ENCODE data around the gene GART. TPM values are rescaled to one million over a fixed set of nuclear protein-coding genes. Genes with fewer than 3 reads are reported as not detected.

Gene GART
- polyA plus RNA-seq, 2 of the 4 experiments (the other 2 are of a cell fraction) = 42.3 to 70.2 TPM

DNA sequence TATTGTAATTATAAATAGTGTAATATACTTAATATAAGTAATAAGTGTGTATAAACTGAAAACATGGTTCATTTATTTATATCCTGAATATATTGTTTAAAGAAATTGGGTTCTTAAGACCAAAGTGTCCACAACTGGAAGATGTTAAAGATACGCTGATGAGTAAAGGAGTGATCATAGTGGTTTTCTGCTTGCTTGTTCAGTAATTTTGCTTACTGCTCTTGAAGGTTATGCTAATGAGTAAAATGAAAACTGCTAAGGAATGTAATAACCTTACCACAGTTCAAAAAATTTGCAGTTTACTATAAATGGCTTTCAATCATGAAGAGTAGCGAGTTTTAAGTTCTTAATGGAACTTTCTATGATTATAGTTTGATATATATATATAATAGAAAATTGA lies 24.6 kb upstream of the GART start:
- no peak overlapping the region for H3K4me2 ChIP-seq
- 93% methylated on average over 2 of the region's 2 CpGs for WGBS (ENCODE audit: missing lambda C conversion rate)
- ChIA-PET CTCF (interaction anchor here (1.2 kb wide), 1 partner anchor 39 kb away, joined by 3 read pairs; no protein-coding TSS in a partner anchor), POLR2A (no interaction called here)
- H3K4me3 ChIP-seq = no peak overlapping the region
- ATAC-seq = no peak
- H3K27ac ChIP-seq = no peak overlapping the region
- no peak for DNase-seq (ENCODE audit: low read depth in 1 of 2, low spot score in 1 of 2)
- no peaks in the 10 kb centered on the region for H3K9me3 ChIP-seq
- TF ChIP-seq CBX2 (IDR thresholded peaks at IDR 0.05; ENCODE audit: borderline replicate concordance, low read depth) = no peak
- no peak for TF ChIP-seq RNF2 (IDR thresholded peaks at IDR 0.05; ENCODE audit: borderline replicate concordance, low read depth)
- no peak for TF ChIP-seq RFX5 (IDR thresholded peaks at IDR 0.05)
- TF ChIP-seq HEYL (CRISPR knock-in tag; IDR thresholded peaks at IDR 0.05) = no peak
- TF ChIP-seq NPAS2 (CRISPR knock-in tag; IDR thresholded peaks at IDR 0.05; ENCODE audit: borderline replicate concordance) = no peak
- TF ChIP-seq, protein P1, sequence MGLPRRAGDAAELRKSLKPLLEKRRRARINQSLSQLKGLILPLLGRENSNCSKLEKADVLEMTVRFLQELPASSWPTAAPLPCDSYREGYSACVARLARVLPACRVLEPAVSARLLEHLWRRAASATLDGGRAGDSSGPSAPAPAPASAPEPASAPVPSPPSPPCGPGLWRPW (IDR thresholded peaks at IDR 0.05) = no peak
- no peak for TF ChIP-seq GATA3 (IDR thresholded peaks at IDR 0.05; ENCODE audit: borderline replicate concordance)
- no peak for TF ChIP-seq KDM1A (IDR thresholded peaks at IDR 0.05; ENCODE audit: low read depth)
- no peak for TF ChIP-seq JUN (IDR thresholded peaks at IDR 0.05)
- TF ChIP-seq TP53 (CRISPR knock-in tag; IDR thresholded peaks at IDR 0.05) = no peak
- no peaks in the 10 kb centered on the region for H3K4me1 ChIP-seq
- FAIRE-seq = no peak

GRCh38 chr21:33562389-33562788 lies 20.5 kb upstream of the GART start:
- 96% methylated on average over 2 of the region's 2 CpGs for WGBS (ENCODE audit: missing lambda C conversion rate)
- FAIRE-seq (no peak), DNase-seq (ENCODE audit: low read depth in 1 of 2, low spot score in 1 of 2) (no peak), ATAC-seq (no peak)
- CTCF ChIA-PET = interaction anchor here (1.1 kb wide), 1 partner anchor 11 kb away, joined by 3 read pairs; no protein-coding TSS in a partner anchor
- Histone ChIP-seq H3K9me3 (no peaks in the 10 kb centered on the region), H3K4me1 (no peaks in the 10 kb centered on the region), H3K4me2 (no peak overlapping the region), H3K27ac (no peak overlapping the region), H3K4me3 (no peak overlapping the region)
- POLR2A ChIA-PET = no interaction called here
- TF ChIP-seq, protein P2, sequence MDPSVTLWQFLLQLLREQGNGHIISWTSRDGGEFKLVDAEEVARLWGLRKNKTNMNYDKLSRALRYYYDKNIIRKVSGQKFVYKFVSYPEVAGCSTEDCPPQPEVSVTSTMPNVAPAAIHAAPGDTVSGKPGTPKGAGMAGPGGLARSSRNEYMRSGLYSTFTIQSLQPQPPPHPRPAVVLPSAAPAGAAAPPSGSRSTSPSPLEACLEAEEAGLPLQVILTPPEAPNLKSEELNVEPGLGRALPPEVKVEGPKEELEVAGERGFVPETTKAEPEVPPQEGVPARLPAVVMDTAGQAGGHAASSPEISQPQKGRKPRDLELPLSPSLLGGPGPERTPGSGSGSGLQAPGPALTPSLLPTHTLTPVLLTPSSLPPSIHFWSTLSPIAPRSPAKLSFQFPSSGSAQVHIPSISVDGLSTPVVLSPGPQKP (IDR thresholded peaks at IDR 0.05; ENCODE audit: low read depth, low read length) = no peak
- TF ChIP-seq RFX5 (IDR thresholded peaks at IDR 0.05) (no peak), NPAS2 (CRISPR knock-in tag; IDR thresholded peaks at IDR 0.05; ENCODE audit: borderline replicate concordance) (no peak), HOXA7 (CRISPR knock-in tag; IDR thresholded peaks at IDR 0.05) (no peak), POLR2AphosphoS2 (conservative IDR thresholded peaks at IDR 0.05; ENCODE audit: low read length) (no peak), MAFK (IDR thresholded peaks at IDR 0.05; ENCODE audit: partially characterized antibody) (no peak)

DNA sequence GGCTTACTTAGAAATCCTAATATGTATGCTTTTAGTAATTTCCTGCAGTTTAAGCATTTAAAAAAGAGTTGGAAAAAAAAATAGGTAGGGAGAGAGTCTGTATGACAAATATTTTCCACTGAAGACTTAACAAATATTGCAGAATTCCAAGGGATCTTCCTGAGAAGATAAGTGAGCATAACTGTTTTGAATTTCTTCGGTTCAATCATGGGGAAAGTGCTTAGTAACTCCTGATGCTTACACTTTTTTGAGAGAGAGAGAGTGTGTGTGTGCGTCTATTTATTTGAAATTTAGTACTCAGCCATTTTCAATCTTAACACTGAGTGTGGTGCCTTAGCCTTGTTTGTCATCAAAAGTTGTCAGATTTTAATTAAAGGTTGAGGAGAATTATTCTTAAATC lies 19.5 kb upstream of the GART start:
- Histone ChIP-seq H3K4me1 (no peaks in the 10 kb centered on the region), H3K27ac (no peak overlapping the region), H3K4me3 (no peak overlapping the region), H3K9me3 (no peaks in the 10 kb centered on the region), H3K4me2 (no peak overlapping the region)
- no peak for ATAC-seq
- 88% methylated on average over 2 of the region's 2 CpGs for WGBS (ENCODE audit: missing lambda C conversion rate)
- no peak for FAIRE-seq
- DNase-seq (ENCODE audit: low read depth in 1 of 2, low spot score in 1 of 2) = no peak
- POLR2A ChIA-PET = no interaction called here
- TF ChIP-seq CHD2 (IDR thresholded peaks at IDR 0.05; ENCODE audit: low read length, partially characterized antibody) = no peak
- TF ChIP-seq, protein P3, sequence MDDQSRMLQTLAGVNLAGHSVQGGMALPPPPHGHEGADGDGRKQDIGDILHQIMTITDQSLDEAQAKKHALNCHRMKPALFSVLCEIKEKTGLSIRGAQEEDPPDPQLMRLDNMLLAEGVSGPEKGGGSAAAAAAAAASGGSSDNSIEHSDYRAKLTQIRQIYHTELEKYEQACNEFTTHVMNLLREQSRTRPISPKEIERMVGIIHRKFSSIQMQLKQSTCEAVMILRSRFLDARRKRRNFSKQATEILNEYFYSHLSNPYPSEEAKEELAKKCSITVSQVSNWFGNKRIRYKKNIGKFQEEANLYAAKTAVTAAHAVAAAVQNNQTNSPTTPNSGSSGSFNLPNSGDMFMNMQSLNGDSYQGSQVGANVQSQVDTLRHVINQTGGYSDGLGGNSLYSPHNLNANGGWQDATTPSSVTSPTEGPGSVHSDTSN (IDR thresholded peaks at IDR 0.05) = no peak
- CTCF ChIA-PET = interaction anchor here (1.1 kb wide), 1 partner anchor 12 kb away, joined by 3 read pairs; no protein-coding TSS in a partner anchor

- Histone ChIP-seq H3K4me1 (no peaks in the 10 kb centered on the region), H3K9me3 (no peaks in the 10 kb centered on the region), H3K4me2 (no peak overlapping the region), H3K4me3 (no peak overlapping the region), H3K27ac (no peak overlapping the region)
- TF ChIP-seq SREBF2 (IDR thresholded peaks at IDR 0.05) (no peak), CBX8 (IDR thresholded peaks at IDR 0.05) (no peak), ESRRA (IDR thresholded peaks at IDR 0.05; ENCODE audit: borderline replicate concordance, low read length) (no peak), KDM5A (IDR thresholded peaks at IDR 0.05) (no peak), JUNB (IDR thresholded peaks at IDR 0.05) (no peak), E2F6 (IDR thresholded peaks at IDR 0.05; ENCODE audit: borderline replicate concordance, low read depth) (no peak), HOXA7 (CRISPR knock-in tag; IDR thresholded peaks at IDR 0.05) (no peak), RNF2 (IDR thresholded peaks at IDR 0.05; ENCODE audit: borderline replicate concordance, low read depth) (no peak), TP53 (CRISPR knock-in tag; IDR thresholded peaks at IDR 0.05) (no peak), RARB (CRISPR knock-in tag; IDR thresholded peaks at IDR 0.05) (no peak), NPAS2 (CRISPR knock-in tag; IDR thresholded peaks at IDR 0.05; ENCODE audit: borderline replicate concordance) (no peak), KDM1A (IDR thresholded peaks at IDR 0.05; ENCODE audit: low read depth) (no peak), ZNF302 (CRISPR knock-in tag; IDR thresholded peaks at IDR 0.05) (no peak), EHF (CRISPR knock-in tag; IDR thresholded peaks at IDR 0.05) (no peak), RFX5 (IDR thresholded peaks at IDR 0.05) (no peak)
- TF ChIP-seq, protein P4, sequence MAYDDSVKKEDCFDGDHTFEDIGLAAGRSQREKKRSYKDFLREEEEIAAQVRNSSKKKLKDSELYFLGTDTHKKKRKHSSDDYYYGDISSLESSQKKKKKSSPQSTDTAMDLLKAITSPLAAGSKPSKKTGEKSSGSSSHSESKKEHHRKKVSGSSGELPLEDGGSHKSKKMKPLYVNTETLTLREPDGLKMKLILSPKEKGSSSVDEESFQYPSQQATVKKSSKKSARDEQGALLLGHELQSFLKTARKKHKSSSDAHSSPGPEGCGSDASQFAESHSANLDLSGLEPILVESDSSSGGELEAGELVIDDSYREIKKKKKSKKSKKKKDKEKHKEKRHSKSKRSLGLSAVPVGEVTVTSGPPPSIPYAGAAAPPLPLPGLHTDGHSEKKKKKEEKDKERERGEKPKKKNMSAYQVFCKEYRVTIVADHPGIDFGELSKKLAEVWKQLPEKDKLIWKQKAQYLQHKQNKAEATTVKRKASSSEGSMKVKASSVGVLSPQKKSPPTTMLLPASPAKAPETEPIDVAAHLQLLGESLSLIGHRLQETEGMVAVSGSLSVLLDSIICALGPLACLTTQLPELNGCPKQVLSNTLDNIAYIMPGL (CRISPR knock-in tag; IDR thresholded peaks at IDR 0.05; ENCODE audit: borderline replicate concordance) = no peak
- POLR2A ChIA-PET = no interaction called here
- CTCF ChIA-PET = no interaction called here
- FAIRE-seq = no peak
- no peak for ATAC-seq
- no peak for DNase-seq (ENCODE audit: low read depth in 1 of 2, low spot score in 1 of 2)
Measured at GRCh38 chr21:33560965-33561364, 19.0 kb upstream of the GART start.

Data from A549 (cell line).